GM11168 (cell line): ENCODE results near the gene OR2F1.

Experiments
- in situ Hi-C: fragments of 300-500 bp; cut with MboI; formaldehyde crosslinking; loops from one replicate; pipeline ENCODE4 v1.12.0; 2022; ENCODE audit warnings: low sequenced_read_pairs; ENCODE audit not compliant: unreplicated experiment

Gene OR2F1

DNA sequence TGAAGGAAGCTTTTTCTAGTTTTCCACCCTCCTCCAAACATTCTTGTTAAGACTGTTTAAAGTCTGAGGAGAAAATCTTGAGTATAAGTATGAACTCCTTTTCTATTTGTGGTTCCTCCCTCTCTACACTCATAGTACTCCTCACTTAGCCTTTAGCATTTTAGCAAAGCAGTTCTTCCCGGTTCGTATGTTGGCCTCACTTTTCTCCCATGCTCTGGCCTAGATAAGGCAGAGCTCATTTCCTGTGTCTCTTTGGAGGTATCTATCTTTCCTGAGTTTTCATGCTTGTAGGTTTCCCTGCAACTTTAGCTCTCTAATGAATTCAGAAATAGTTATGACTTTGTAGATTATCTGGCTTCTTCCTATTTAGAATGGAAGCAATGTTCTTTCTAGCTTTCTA, 5.9 kb upstream of the OR2F1 start:
- in situ Hi-C loops: no loop called here

DNA sequence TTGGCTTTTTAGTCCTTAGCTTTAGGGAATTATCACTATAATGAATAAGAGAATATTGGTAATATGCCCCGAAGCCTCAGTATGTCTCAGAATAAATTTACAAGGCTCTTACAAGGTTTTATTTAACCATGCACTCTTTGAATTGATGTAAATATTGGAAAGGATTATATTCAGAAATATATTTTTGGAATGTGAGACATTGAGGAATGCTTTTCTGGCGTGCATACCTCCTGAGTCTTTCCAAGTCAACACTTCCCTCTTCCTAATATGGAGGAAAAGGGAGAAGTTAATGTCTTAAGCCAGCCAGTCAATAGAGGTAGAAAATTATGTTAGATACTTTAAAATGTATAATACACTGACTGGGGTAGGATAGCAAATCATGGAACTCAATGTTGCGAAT, 1.2 kb upstream of the OR2F1 start:
- in situ Hi-C loops: no loop called here

DNA sequence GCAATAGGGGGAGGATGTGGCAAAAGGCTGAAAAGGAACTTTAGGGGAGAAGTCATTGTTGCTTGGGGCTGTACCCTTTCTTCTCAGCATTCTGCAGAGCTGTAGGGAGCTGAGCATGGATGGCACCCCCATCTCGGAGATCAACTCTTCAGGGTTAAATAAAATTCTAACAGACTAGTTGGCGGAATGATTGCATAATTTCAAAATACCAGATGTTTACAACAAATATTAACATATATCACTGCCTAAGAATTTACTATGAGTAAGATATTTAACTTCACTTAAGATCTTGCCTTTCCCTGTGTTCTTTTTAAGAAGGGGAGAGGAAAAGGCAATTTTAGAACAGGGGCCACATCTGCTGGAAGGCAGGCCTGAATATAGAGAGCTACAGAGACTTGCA, 509 bp upstream of the OR2F1 start:
- in situ Hi-C loops: no loop called here

DNA sequence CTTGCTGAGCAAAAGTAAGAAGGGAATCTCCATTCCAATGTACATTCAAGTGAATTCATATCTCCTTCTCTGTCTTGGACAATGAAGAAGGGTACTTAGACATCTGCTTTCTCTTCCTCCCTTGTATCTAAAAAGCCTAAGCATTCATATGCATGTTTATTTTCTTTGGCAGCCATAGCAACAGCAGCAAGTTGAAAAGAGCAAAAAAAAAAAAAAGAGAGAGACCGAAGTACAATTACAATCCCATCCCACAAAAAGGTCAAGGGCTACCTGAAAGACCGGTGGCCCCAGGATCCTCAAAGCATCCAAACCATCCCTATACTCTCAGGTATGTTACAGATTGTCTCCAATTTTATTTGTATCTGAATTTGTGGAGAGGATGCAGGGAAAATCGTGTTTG, 4.1 kb downstream of the OR2F1 start:
- in situ Hi-C loops: no loop called here

DNA sequence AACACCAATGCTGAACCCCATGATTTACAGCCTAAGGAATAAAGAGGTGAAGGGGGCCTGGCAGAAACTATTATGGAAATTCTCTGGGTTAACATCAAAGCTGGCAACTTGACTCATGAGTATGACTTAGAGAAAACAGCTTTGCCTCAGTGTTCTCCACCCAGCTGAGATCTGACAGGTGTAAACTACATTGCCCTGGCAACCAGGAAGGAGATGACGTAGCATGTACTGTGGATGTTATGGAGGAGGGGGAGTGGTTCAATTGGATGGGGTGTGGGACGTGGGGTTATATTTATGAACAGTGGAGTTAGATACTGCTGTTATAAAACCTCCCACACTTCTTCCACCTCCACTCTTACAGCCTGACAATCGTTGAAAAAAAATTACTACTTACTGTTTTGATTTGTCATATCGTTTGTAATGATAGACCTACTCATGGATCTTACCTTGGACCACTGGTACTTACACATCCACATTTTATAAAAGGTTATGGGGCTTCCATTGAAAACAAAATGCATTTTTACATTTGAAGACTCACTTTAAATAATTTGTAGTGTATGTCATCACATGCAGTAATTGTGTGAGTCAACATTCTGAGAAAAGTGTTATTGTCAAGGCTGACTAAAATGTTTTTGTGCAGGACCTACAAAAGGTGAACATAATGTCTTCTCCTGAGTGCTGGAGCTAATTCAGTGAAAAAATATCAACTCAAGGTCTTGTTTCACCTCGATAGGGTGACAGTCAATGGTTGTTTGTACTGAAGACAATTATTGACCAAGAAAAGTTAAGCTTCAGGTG, 6.4 kb downstream of the OR2F1 start:
- in situ Hi-C loops: no loop called here

DNA sequence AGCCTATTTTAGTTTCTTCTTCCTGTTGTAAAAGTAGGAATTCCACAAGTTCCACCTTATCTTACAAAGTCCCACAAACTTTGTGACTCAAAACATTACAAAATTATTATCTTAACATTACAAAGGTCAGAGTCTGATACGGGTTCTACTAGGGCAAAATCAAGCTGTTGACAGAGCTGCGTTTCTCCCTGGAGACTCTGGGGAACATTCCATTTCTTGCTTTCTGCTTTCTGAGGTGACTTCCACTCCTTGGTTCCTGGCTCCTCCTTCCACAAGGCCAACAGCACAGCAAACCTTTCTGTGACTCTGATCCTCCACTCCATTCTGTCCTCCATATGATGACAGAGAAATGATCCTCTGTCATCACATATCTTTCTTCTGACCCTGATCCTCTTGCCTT, 10.6 kb downstream of the OR2F1 start:
- in situ Hi-C loops: no loop called here

DNA sequence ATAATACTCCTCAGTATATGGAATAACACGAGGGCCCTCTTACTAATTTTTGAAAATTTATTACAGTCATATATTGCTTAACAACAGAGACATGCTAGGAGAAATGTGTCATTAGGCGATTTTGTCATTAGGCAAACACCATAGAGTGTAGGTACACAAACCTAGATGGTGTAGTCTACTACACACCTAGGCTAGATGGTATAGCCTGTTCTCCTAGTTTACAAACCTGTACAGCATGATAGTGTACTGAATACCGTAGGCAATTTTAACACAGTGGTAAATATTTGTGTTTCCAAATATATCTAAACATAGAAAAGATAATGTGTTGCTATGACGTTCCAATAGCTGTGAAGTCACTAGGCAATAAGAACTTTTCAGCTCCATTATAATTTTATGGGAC, 12.8 kb downstream of the OR2F1 start:
- in situ Hi-C loops: no loop called here

DNA sequence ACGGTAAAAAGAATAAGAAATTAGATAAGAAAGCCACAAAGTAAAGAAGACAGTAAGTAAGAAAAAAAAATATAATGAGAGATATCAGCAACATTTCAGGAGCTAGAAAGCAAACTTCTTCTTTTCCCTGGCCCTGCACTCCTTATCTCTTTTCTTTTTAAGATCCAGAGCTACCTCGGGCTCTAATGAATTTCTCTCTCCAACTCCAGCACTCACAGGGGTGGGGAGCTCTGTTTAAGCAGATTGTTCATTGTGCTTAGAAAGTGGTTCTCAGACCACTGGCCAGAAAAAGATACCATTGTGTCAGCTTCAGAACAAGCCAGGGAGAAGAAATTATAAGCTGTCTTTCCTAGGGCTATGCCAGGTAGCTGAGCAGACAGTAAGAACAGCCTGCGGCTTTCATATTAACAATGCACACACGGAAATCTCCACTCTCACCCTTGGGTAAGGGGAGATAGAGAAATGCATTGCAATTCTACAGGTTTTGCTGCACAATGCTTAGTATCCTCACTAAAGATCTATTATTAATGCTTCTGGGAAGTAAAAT, 19.3 kb downstream of the OR2F1 start:
- in situ Hi-C loops: no loop called here

DNA sequence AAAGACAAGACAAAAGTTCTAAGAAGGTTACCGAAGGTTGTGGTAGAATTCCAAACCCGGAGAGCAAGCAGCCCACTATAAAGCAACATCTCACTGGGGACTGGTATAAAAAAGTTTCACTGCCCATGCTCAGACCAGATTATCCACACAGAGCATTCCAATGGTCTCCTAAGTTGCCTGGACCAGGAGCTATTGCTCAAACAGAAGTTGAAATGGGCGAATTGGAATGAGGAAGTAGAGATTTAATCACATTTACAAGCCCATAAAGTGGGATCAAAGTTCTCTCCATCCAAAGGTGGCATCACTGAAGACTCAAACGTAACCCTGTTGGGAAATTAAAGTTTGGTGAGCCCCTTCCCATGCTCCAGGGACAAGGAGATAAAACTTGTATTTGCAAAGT, 19.8 kb downstream of the OR2F1 start:
- in situ Hi-C loops: no loop called here

DNA sequence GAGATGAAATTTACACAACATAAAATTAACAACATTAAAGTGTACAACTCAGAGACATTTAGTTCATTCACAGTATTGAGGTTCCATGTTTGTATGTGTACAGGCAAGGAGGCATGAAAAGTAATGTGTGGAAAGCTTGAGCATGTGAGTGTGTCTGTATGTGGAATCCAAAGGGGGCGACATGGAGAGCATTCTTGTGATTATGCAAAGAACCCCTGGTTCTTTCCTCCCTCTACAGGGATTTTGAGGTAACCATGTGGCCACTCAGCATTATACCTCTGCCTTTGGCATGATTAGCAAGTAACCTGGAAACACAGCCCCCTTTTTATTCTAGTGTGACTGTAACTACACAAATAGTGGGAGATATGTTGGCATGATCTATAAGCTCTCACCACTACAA, 21.0 kb downstream of the OR2F1 start:
- in situ Hi-C loops: no loop called here

DNA sequence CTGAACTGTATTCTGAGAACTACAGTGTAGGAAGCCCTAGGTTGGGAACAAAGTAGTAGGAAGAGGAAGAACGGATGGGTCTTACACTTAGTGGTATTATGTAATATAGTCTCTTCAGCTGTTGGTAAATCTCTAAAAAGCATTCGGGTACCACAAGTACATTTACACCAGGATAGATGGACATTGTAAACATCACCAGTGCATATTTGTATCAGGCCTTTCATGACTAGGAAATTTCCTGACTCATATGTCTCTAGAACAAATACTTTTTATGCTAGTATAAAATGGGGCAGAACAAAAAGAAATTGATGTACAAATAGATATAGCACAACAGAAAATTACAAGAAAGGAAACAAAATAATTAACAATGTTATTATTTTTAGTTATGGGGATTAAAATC, 23.9 kb downstream of the OR2F1 start:
- in situ Hi-C loops: no loop called here

DNA sequence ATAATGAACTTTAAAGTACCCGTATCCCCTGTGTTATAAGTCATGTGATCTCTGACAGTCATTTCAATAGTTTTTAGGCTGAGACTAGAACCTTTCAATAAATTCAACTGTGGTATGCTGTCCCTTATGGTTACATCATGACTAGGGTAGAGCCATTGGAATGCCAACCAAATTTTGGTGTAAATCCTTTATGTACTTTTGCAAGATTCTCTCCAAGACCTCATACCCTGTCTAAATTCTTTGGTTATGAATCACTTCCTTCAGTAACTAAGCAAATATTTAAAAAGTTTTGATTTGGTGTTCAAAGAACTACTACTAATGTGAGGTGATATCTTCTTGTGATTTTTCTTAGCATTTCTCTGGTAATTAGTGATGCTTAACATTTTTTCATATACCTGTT, 24.7 kb downstream of the OR2F1 start:
- in situ Hi-C loops: no loop called here

DNA sequence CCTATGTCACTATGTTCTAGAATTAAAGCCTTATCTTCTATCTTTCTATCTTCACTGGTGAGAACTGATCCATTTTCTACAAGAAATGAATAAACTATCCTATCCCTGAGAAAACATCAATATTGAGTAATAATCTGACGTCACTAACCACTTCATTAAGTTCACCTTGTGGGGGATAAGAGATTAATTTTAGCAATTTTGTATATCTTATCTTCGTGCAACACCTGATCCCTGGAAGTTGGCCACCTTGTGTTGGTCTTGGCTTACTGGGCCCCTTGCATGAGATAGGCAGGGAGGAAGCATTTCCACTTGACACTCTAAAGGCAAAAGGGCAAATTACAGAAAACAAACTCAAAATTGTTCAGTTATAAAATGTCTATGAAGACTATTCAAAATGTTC, 25.4 kb downstream of the OR2F1 start:
- in situ Hi-C loops: no loop called here

DNA sequence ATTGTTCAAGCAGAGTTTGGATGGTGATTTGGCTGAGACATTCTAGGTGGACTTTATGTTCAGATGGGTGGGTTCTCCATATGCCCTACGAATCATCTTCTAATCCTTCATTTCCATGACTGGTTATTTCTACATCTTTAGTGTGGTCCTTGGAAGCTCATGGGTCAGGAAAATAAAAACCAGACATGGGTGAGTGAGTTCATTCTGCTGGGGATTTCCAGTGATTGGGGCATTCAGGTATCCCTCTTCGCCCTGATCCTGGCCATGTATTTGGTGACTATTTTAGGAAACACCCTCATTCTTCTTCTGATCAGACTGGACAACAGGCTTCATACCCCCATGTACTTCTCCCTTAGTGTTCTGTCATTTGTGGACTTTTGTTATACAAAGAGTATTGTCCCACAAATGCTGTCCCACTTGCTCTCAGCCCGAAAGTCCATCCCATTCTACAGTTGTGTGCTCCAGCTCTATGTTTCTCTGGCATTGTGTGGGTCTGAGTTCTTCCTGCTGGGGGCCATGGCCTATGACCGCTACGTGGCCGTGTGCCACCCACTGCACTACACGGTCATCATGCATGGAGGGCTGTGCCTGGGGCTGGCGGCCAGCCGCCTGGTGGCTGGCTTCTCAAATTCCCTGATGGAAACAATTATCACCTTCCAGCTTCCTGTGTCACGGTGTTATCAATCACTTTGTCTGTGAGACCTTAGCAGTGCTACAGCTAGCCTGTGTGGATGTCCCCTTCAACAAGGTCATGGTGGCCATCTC, 26.3 kb downstream of the OR2F1 start:
- in situ Hi-C loops: no loop called here

DNA sequence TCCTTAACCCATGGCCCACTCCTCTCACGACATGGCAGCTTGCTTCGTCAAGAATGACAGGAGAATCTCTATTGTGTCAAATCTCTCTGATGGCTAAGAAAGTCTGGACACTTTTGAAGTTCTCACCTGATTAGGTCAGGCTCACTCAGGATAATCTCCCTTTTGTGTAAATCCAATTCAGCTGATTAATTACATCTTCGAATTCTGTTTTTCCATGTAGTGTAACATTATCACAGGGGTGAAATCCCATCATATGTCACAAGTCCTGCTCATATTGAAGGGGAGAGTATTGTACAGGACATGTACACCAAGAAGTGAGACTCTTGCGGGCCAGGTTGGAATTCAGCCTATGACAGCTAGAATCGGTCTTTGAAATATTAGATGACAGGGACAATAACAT, 29.3 kb downstream of the OR2F1 start:
- in situ Hi-C loops: no loop called here

DNA sequence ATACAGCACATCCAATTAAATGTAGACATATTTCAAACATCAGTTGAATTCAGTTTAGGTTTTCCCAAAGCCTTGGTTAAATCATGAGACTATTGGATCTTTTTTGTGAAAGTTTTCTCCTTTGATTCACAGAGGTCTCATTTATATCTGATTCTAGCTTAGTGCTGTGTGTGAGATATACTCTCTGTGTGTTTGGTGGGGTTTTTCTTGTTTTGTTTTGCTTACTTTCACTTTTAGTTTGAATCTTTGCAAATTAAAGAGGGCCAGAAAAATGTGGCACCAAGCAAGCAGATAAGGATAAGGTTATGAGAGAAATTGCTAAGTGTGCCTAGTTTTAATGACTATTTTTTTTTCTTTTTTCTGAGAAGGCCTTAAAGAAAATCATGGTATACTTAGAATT, 32.9 kb downstream of the OR2F1 start:
- in situ Hi-C loops: no loop called here

DNA sequence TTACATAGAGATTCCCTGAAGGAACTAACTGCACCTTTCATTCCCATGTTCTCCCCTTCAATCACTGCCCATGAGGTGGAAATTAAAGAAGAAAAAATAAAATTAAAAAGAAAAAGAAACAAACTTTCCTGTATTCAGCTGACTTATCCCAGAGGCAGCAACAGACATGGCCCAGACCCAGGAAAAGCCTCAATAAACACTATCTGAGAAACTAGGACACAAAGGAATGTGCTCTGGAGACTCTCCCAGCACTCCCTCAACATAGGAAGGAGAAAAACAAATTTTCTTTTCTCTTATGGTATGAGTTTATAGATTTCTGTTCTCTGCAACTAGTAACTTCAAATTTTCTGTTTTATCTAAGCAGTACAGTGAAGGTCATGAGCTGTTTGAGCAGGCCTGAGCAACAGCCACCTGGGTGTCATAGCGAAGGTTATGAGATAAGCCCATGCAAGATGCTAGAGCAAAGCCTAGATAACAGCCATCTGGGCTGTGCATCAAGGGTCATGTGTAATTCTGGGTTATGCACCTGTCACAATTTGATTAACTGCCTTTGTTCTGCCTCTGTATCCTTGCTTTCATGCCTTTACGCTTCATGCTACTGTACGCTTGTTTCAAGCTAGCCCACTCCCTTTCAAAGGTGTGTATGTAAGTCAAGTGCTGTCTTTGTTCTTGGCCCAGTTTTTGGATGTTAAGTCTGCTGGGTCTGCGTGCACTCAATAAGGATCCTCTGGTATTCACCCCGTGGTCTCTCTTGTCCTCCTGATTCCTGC, 34.5 kb downstream of the OR2F1 start:
- in situ Hi-C loops: no loop called here

DNA sequence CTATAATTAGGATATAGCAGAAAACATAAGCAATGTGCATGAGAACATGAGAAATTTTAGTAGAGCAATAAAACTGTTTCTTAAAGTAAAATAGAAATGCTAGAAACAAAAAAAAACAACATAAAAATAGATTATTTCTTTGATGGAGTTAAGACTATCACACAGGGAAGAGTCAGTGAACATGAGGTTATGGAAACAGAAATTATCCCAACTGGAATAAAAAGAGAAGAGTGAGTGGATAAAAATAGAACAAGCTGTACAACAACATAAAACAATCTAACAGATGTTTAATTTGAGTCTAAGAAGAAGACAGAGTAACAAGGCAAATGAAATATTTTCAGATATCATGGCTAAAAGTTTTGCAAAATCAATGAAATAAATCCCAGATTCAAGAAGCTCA, 38.0 kb downstream of the OR2F1 start:
- in situ Hi-C loops: no loop called here

DNA sequence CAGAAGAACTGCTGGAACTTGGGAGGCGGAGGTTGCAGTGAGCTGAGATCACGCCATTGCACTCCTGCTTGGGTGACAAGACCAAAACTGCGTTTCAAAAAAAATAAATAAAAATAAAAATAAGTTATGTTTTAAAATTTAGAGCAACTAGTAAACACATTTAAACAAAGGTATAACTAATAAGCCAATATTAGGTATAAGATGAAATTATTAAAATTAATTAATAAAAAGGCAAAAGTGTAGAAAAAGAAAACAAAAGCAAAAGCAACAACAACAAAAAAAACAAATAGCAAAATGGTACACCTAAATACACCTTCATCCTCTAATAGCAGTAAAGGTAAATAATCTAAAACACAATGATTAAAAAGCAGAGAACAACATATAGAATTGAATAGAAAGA, 39.3 kb downstream of the OR2F1 start:
- in situ Hi-C loops: no loop called here

DNA sequence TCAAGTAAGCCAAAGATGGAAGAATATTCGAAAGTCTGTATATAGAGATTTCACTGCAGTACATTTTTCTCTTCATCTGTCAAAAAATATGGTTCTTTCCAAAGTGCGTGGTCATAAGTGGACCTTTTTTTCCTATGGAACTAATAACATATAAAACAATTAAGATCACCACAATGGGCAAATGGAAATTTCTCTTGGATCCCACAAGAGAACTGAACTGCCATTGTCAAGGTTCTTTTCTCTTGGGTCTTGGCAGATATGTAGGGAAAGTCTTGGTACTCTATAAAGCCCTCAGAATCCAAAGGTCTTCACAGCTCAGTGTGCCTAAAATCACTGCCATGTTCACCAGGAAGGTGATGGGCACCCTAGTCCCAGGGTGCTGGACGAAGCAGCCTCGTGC, 45.4 kb downstream of the OR2F1 start, which contains the start of gene OR6B1:
TSS of gene OR6B1 (plus strand) at position 301 of the 400 bp plus-strand sequence. CDS start 3,677 bp downstream, outside the sequence.
- in situ Hi-C loops: no loop called here

DNA sequence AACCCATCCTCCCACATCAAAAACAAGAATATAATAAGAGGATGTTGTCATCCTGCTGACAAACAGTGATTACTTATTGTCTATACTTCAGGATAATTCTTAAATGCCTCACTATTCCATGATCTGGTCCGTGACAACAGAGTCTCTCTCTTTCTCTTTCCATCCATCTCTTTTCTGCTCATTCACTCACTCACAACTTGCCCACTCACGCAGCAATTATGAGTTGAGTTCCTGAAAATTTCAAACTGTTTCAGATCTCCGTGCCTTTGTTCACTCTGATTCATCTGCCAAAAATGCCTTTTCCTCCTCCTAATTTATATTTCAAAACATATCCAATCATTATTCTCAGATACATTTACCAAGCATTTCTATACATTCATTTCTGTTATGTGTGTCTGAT, 46.9 kb downstream of the OR2F1 start:
- in situ Hi-C loops: no loop called here
